Esophagus squamous epithelium (tissue), 4 donors: Measurements from ENCODE around the gene NOL4L.

Source experiments
- CTCF ChIP-seq, 6 experiments: fragments of 450-650 bp in 4 of 6; fragments of 200-600 bp in 2 of 6; sonication (generic) in 2 of 6; IDR thresholded peaks; one replicate each; pipeline ENCODE4 v1.5.1; 2016 to 2019; ENCODE audit warnings: antibody characterized with exemption in 6 of 6, mild to moderate bottlenecking in 4 of 6, moderate library complexity in 4 of 6
- POLR2A ChIP-seq, 4 donors: fragments of 450-650 bp; IDR thresholded peaks; one replicate each; pipeline ENCODE4 v1.6.1; 2017; ENCODE audit warnings: antibody characterized with exemption in 4 of 4, mild to moderate bottlenecking in 4 of 4, moderate library complexity in 3 of 4

- no peak for TF ChIP-seq POLR2A (IDR thresholded peaks at IDR 0.05)
- no peak for TF ChIP-seq CTCF (IDR thresholded peaks at IDR 0.05)
Measured at GRCh38 chr20:32542259-32542615, 42.9 kb downstream of the NOL4L start.
